PC-3 (cell line): ENCODE measurements around the gene NFATC1. TPM values are rescaled to one million over a fixed set of nuclear protein-coding genes. Genes with fewer than 3 reads are reported as not detected.

Source experiments
- ATAC-seq: fragments of 200-7000 bp; cut with Tn5 transposase; 2 replicates; pipeline ENCODE4 v1.9.1; 2020; ENCODE audit warnings: mild to moderate bottlenecking, moderate library complexity
- BruUV-seq: library from RNA; stranded (reverse); fragments of 400-500 nt; replicated peaks from 2 replicates; lab custom pipeline; 2021; lab: Mats Ljungman, UMichigan
- CTCF ChIA-PET: fragments of 300-600 bp; sonication (Branson Sonifier 250); formaldehyde crosslinking; loops from one replicate; lab custom pipeline; 2022; ENCODE audit warnings: antibody characterized with exemption; lab: Charles Lee
- POLR2A ChIA-PET: fragments of 300-600 bp; sonication (Branson Sonifier 250); formaldehyde crosslinking; loops from one replicate; lab custom pipeline; 2022; ENCODE audit warnings: antibody characterized with exemption; ENCODE audit not compliant: unreplicated experiment; lab: Charles Lee
- DNase-seq: peaks from one replicate; pipeline ENCODE4 v3.0.0-alpha.2; 2015
- H2AFZ ChIP-seq: fragments of 300-600 bp; sonication (generic); 2 replicates; pipeline ENCODE4 v1.6.0; 2016; ENCODE audit warnings: antibody characterized with exemption, low read length
- H3F3A ChIP-seq: fragments of 300-600 bp; sonication (generic); one replicate; pipeline ENCODE4 v1.6.0; 2017; ENCODE audit warnings: antibody characterized with exemption, low read length, control low read depth, mild to moderate bottlenecking; ENCODE audit not compliant: unreplicated experiment
- H3K27ac ChIP-seq: fragments of 300-600 bp; sonication (generic); 2 replicates; pipeline ENCODE4 v1.5.1; 2016; ENCODE audit warnings: mild to moderate bottlenecking, low read length
- H3K27me3 ChIP-seq: fragments of 300-600 bp; sonication (generic); 2 replicates; pipeline ENCODE4 v1.6.1; 2016; ENCODE audit warnings: low read length, mixed read lengths
- H3K36me3 ChIP-seq: fragments of 300-600 bp; sonication (generic); 2 replicates; pipeline ENCODE4 v1.6.1; 2016; ENCODE audit warnings: low read depth, mixed run types, low read length, mixed read lengths
- H3K4me1 ChIP-seq: fragments of 300-600 bp; sonication (generic); 2 replicates; pipeline ENCODE4 v1.5.1; 2016; ENCODE audit warnings: low read length; ENCODE audit not compliant: insufficient read depth
- H3K4me2 ChIP-seq: fragments of 300-600 bp; sonication (generic); 2 replicates; pipeline ENCODE4 v1.6.0; 2016; ENCODE audit warnings: low read length
- H3K4me3 ChIP-seq: fragments of 300-600 bp; sonication (generic); 2 replicates; pipeline ENCODE4 v1.5.1; 2016; ENCODE audit warnings: mild to moderate bottlenecking, low read length, mixed read lengths
- H3K79me2 ChIP-seq: fragments of 300-600 bp; sonication (generic); 2 replicates; pipeline ENCODE4 v1.6.1; 2017; ENCODE audit warnings: low read length, mixed read lengths
- H3K9ac ChIP-seq: fragments of 300-600 bp; sonication (generic); 2 replicates; pipeline ENCODE4 v1.6.0; 2016; ENCODE audit warnings: mild to moderate bottlenecking, low read length
- H3K9me2 ChIP-seq: fragments of 300-600 bp; sonication (generic); replicated peaks from 2 replicates; pipeline ENCODE4 v1.6.1; 2016; ENCODE audit warnings: mixed run types, low read length, mixed read lengths
- H3K9me3 ChIP-seq: fragments of 300-600 bp; sonication (generic); 2 replicates; pipeline ENCODE4 v1.6.1; 2016; ENCODE audit warnings: low read length, mixed read lengths
- H4K20me1 ChIP-seq: fragments of 300-600 bp; sonication (generic); 2 replicates; pipeline ENCODE4 v1.6.1; 2016; ENCODE audit warnings: low read length, mixed read lengths
- CTCF ChIP-seq: fragments of 300-600 bp; sonication (generic); conservative IDR thresholded peaks from 2 replicates; pipeline ENCODE4 v1.5.1; 2017; ENCODE audit warnings: antibody characterized with exemption, low read depth, mild to moderate bottlenecking, low read length
- EZH2 ChIP-seq: fragments of 300-600 bp; sonication (generic); IDR thresholded peaks from one replicate; pipeline ENCODE4 v1.6.1; 2017; ENCODE audit warnings: antibody characterized with exemption, mild to moderate bottlenecking, low read length; ENCODE audit not compliant: unreplicated experiment
- EZH2phosphoT487 ChIP-seq: fragments of 300-600 bp; sonication (generic); IDR thresholded peaks from 2 replicates; pipeline ENCODE4 v1.6.1; 2018; ENCODE audit warnings: mild to moderate bottlenecking, antibody characterized with exemption, low read length, borderline replicate concordance
- intact Hi-C: fragments of 100-400 bp; cut with micrococcal nuclease; formaldehyde crosslinking; loops from 2 replicates; pipeline ENCODE4 v1.9.0; 2023
- total RNA-seq: library from RNA; depleted of rRNA; stranded (reverse); fragments of >200 nt; gene quantifications from 2 replicates; pipeline ENCODE4 v1.2.3, GENCODE V29; 2014

Gene NFATC1
- total RNA-seq, 1 experiment from 2014 or later = 5.9 TPM

DNA sequence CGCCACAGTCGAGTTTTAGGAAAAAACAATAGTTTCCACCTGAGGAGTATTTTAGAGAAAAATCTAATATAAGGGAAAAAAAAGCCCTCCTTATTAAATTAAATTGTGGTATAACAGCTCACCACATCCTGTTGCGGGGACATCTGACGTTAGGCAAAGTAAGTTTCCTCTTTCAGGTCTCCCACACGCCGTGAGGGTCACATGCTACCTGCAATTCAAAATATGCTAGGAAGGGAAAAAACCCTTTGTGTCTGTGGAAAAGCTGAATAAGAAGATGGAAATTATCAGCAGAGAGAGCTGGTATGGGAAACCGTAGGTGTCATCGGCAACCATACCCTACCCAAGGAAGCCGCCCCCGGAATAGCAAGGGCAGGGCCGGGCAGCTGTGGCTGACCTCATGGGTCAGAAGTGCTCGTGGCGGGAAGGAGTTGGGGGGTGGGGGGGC is 128.0 kb downstream of the NFATC1 start:
- ChIA-PET POLR2A (no interaction called here), CTCF (no interaction called here)
- Histone ChIP-seq H3K9me3 (no peaks in the 10 kb centered on the region), H3K27ac (no peak overlapping the region), H3K27me3 (no peaks in the 10 kb centered on the region), H3K4me1 (no peaks in the 10 kb centered on the region), H3K4me3 (no peak overlapping the region), H3K79me2 (no peaks in the 10 kb centered on the region), H2AFZ (no peak overlapping the region), H3K9ac (no peak overlapping the region), H4K20me1 (no peaks in the 10 kb centered on the region), H3K36me3 (no peaks in the 10 kb centered on the region), H3K9me2 (no peaks in the 10 kb centered on the region), H3F3A (no peaks in the 10 kb centered on the region), H3K4me2 (no peak overlapping the region)
- TF ChIP-seq EZH2phosphoT487 = no peak
- no peak for TF ChIP-seq EZH2
- TF ChIP-seq CTCF = no peak
- DNase-seq = no peak
- intact Hi-C loops = no loop called here
- no peak for ATAC-seq
- BruUV-seq = no TSS peak

DNA sequence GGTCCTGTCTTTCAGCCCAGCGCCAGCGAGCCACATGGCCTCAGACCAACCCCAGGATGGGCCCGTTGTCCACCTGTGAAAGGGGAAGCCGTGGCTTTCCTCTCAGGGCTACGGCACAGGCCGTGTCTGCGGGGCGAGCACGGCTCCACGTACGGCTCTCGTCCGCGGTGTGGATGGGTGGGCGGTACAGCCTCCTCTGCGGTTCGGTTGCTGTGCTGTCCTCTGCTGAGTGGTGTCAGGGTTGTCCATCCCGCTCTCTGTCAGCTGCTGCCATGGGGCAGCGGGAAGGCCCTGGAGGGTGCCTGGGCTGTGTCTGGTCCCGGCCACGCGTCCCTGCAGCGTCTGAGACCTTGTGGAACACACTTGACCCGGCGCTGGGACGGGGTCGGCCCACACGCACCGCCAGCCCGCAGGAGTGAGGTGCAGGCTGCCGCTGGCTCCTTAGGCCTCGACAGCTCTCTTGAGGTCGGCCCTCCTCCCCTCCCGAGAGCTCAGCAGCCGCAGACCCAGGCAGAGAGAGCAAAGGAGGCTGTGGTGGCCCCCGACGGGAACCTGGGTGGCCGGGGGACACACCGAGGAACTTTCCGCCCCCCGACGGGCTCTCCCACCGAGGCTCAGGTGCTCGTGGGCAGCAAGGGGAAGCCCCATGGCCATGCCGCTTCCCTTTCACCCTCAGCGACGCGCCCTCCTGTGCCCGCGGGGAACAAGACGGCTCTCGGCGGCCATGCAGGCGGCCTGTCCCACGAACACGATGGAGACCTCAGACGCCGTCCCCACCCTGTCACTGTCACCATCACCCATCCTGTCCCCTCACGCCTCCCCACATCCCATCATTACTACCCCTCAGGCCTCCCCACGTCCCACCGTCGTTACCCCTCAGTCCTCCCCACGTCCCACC is 128.7 kb downstream of the NFATC1 start:
- TF ChIP-seq EZH2phosphoT487 (no peak), CTCF (no peak), EZH2 (no peak)
- H3K9me3 ChIP-seq = no peaks in the 10 kb centered on the region
- no peaks in the 10 kb centered on the region for H3K27me3 ChIP-seq
- no peaks in the 10 kb centered on the region for H3K9me2 ChIP-seq
- H3K4me1 ChIP-seq = no peaks in the 10 kb centered on the region
- ATAC-seq = no peak
- no peaks in the 10 kb centered on the region for H3F3A ChIP-seq
- no peak overlapping the region for H3K27ac ChIP-seq
- H3K79me2 ChIP-seq = no peaks in the 10 kb centered on the region
- no peaks in the 10 kb centered on the region for H4K20me1 ChIP-seq
- intact Hi-C loops = loop anchor here (5.0 kb wide), 1 partner anchor 127 kb away; the partner anchor contains the start of gene NFATC1
- CTCF ChIA-PET = no interaction called here
- POLR2A ChIA-PET = no interaction called here
- no peak overlapping the region for H3K9ac ChIP-seq
- no peaks in the 10 kb centered on the region for H3K36me3 ChIP-seq
- H2AFZ ChIP-seq = no peak overlapping the region
- H3K4me2 ChIP-seq = no peak overlapping the region
- H3K4me3 ChIP-seq = no peak overlapping the region
- BruUV-seq = no TSS peak
- DNase-seq = no peak
